ENCODE results near the gene MFAP4. TPM values are rescaled to one million over a fixed set of nuclear protein-coding genes. Genes with fewer than 3 reads are reported as not detected.

Gene MFAP4
- total and polyA plus RNA-seq, 4 donors: 2.1 to 13.3 (median 5.7) TPM

GRCh38 chr17:19401321-19402010, 14.5 kb upstream of the MFAP4 start (continued):
- TF ChIP-seq CTCF (IDR thresholded peaks at IDR 0.05; ENCODE audit: low read depth, low read length, missing input control): no peak
- no peak for TF ChIP-seq TAF1 (conservative IDR thresholded peaks at IDR 0.05)
- TF ChIP-seq ATF3 (IDR thresholded peaks at IDR 0.05): no peak
- TF ChIP-seq RXRA (IDR thresholded peaks at IDR 0.05): no peak
- TF ChIP-seq FOXA1 (IDR thresholded peaks at IDR 0.05): no peak

GRCh38 chr17:19399750-19400450, 12.9 kb upstream of the MFAP4 start:
- H3K9me3 ChIP-seq (ENCODE audit: control insufficient read depth in 4 of 4, low read length in 3 of 4): no peaks in the 10 kb centered on the region
- WGBS: 90% methylated on average over 3 of the region's 3 CpGs
- H3K36me3 ChIP-seq (ENCODE audit: control insufficient read depth in 4 of 4, insufficient read depth in 3 of 4, low read depth in 1 of 4, low read length in 3 of 4): no peaks in the 10 kb centered on the region
- no peaks in the 10 kb centered on the region for H3K27me3 ChIP-seq (ENCODE audit: control insufficient read depth in 4 of 4, insufficient read depth in 4 of 4, low read length in 3 of 4)
- H3K9ac ChIP-seq (ENCODE audit: low read depth in 1 of 2, low read length in 2 of 2): no peak overlapping the region
- DNase-seq (ENCODE audit: low spot score): no peak
- TF ChIP-seq EGR1 (IDR thresholded peaks at IDR 0.05; ENCODE audit: low read depth in 2 of 2): no peak
- TF ChIP-seq YY1 (IDR thresholded peaks at IDR 0.05): no peak
- TF ChIP-seq RXRA (IDR thresholded peaks at IDR 0.05): no peak
- TF ChIP-seq NR2F2 (IDR thresholded peaks at IDR 0.05): no peak
- TF ChIP-seq HNF4A (conservative IDR thresholded peaks at IDR 0.05): no peak
- no peak for TF ChIP-seq GABPA (IDR thresholded peaks at IDR 0.05 in 1 of 2, conservative IDR thresholded peaks at IDR 0.05 in 1 of 2)
- no peak for TF ChIP-seq FOXA2 (IDR thresholded peaks at IDR 0.05)
- no peak for TF ChIP-seq HNF4G (IDR thresholded peaks at IDR 0.05)
- no peak for TF ChIP-seq SP1 (IDR thresholded peaks at IDR 0.05)
- TF ChIP-seq MAX (IDR thresholded peaks at IDR 0.05): no peak
- no peak for TF ChIP-seq TAF1 (conservative IDR thresholded peaks at IDR 0.05)
- no peak for TF ChIP-seq REST (IDR thresholded peaks at IDR 0.05)
- no peak for TF ChIP-seq FOXA1 (IDR thresholded peaks at IDR 0.05)
- TF ChIP-seq JUND (IDR thresholded peaks at IDR 0.05): no peak
- no peak for TF ChIP-seq ZBTB33 (IDR thresholded peaks at IDR 0.05)
- no peak for TF ChIP-seq ATF3 (IDR thresholded peaks at IDR 0.05)
- TF ChIP-seq CTCF (IDR thresholded peaks at IDR 0.05; ENCODE audit: low read depth, low read length, missing input control): no peak
- TF ChIP-seq RAD21 (IDR thresholded peaks at IDR 0.05): no peak
- no peak overlapping the region for H3K4me3 ChIP-seq (ENCODE audit: low read depth in 1 of 3, low read length in 3 of 3)
- H3K27ac ChIP-seq (ENCODE audit: low read depth in 1 of 2, low read length in 2 of 2): no peak overlapping the region
- no peaks in the 10 kb centered on the region for H3K4me1 ChIP-seq (ENCODE audit: control insufficient read depth in 4 of 4, insufficient read depth in 4 of 4, low read length in 3 of 4)

All from liver (tissue), 9 donors.